Caco-2 (cell line): Measurements from ENCODE around the gene ZNF691. TPM values are rescaled to one million over a fixed set of nuclear protein-coding genes. Genes with fewer than 3 reads are reported as not detected.
"Not testable (repeated sequence)": the region's sequence is repeated elsewhere in the genome, so short reads cannot be mapped to it uniquely, and the experiment has no call there.

Experiments used
- BruUV-seq: library from RNA; stranded (reverse); fragments of 400-500 nt; replicated peaks from 2 replicates; lab custom pipeline; 2021; lab: Mats Ljungman, UMichigan
- CTCF ChIA-PET: fragments of 300-600 bp; sonication (Branson Sonifier 250); formaldehyde crosslinking; loops from one replicate; lab custom pipeline; 2022; ENCODE audit warnings: antibody characterized with exemption; lab: Charles Lee
- POLR2A ChIA-PET: fragments of 300-600 bp; sonication (Branson Sonifier 250); formaldehyde crosslinking; loops from one replicate; lab custom pipeline; 2022; ENCODE audit warnings: antibody characterized with exemption; lab: Charles Lee
- DNase-seq, 2 experiments: peaks; one replicate each; pipeline versions ENCODE4 v3.0.0 to v3.0.0-alpha.2; 2020 to 2022
- H3K27me3 ChIP-seq: replicated peaks from 2 replicates; pipeline ENCODE4 v1.6.0; 2011; ENCODE audit warnings: low read length; ENCODE audit not compliant: control insufficient read depth, insufficient read depth
- H3K36me3 ChIP-seq: 2 replicates; pipeline ENCODE4 v1.5.1; 2011; ENCODE audit warnings: low read length; ENCODE audit not compliant: control insufficient read depth, insufficient read depth
- H3K4me1 ChIP-seq: fragments of 250-450 bp; sonication (Bioruptor Pico); 2 replicates; pipeline ENCODE4 v1.5.1; 2020; ENCODE audit warnings: mild to moderate bottlenecking
- H3K4me3 ChIP-seq: 2 replicates; pipeline ENCODE4 v1.5.1; 2011; ENCODE audit warnings: low read depth, mild to moderate bottlenecking, control low read depth, low read length
- H3K9me3 ChIP-seq: fragments of 250-450 bp; sonication (Bioruptor Pico); 2 replicates; pipeline ENCODE4 v1.5.1; 2020; ENCODE audit warnings: mild to moderate bottlenecking, moderate library complexity
- H3K27ac Mint-ChIP-seq: one replicate; pipeline ENCODE4 v1.8.0; 2022; ENCODE audit warnings: mixed read lengths; ENCODE audit not compliant: unreplicated experiment
- H3K27me3 Mint-ChIP-seq: one replicate; pipeline ENCODE4 v1.8.0; 2022; ENCODE audit warnings: mixed read lengths; ENCODE audit not compliant: insufficient read depth, unreplicated experiment
- H3K36me3 Mint-ChIP-seq: one replicate; pipeline ENCODE4 v1.8.0; 2022; ENCODE audit warnings: mild to moderate bottlenecking, mixed read lengths; ENCODE audit not compliant: insufficient read depth, unreplicated experiment
- H3K4me1 Mint-ChIP-seq: one replicate; pipeline ENCODE4 v1.8.0; 2022; ENCODE audit warnings: low read depth, mixed read lengths; ENCODE audit not compliant: unreplicated experiment
- H3K4me3 Mint-ChIP-seq: one replicate; pipeline ENCODE4 v1.8.0; 2022; ENCODE audit warnings: mild to moderate bottlenecking, moderate library complexity, mixed read lengths; ENCODE audit not compliant: unreplicated experiment
- H3K9me3 Mint-ChIP-seq: one replicate; pipeline ENCODE4 v1.8.0; 2022; ENCODE audit warnings: mixed read lengths; ENCODE audit not compliant: unreplicated experiment
- CTCF ChIP-seq, 2 experiments: fragments of 200-600 bp in 1 of 2; IDR thresholded peaks; 1 replicate in 1 of 2; 2 replicates in 1 of 2; pipeline versions ENCODE4 v1.5.1 to v1.8.0; 2011 to 2022; ENCODE audit warnings: antibody characterized with exemption in 1 of 2, control low read depth in 1 of 2, inconsistent platforms in 1 of 2, low read depth in 1 of 2, low read length in 1 of 2, mild to moderate bottlenecking in 1 of 2, moderate library complexity in 1 of 2; ENCODE audit not compliant: insufficient read depth in 1 of 2, severe bottlenecking in 1 of 2, unreplicated experiment in 1 of 2
- intact Hi-C: fragments of 100-400 bp; cut with micrococcal nuclease; formaldehyde crosslinking; loops from one replicate; pipeline ENCODE4 v1.10.0; 2022; ENCODE audit not compliant: unreplicated experiment
- total RNA-seq: library from RNA; stranded (reverse); gene quantifications from 2 replicates; pipeline ENCODE4 v1.2.3, GENCODE V29; 2022

ZNF691 gene
- total RNA-seq, 1 experiment from 2014 or later, result 7.8 TPM

- Histone ChIP-seq H3K4me1 (no peaks in the 10 kb centered on the region; the same call in 1 of the 2 replicates), H3K9me3 (no peaks in the 10 kb centered on the region), H3K27me3 (no peaks in the 10 kb centered on the region), H3K36me3 (no peaks in the 10 kb centered on the region), H3K4me3 (no peak overlapping the region)
- CTCF ChIA-PET, result no interaction called here
- intact Hi-C loops, result no loop called here
- Mint-ChIP-seq H3K4me3 (no peak overlapping the region), H3K4me1 (peaks cover 2% of the 10 kb centered on the region), H3K27ac (no peak overlapping the region), H3K9me3 (peaks cover 26% of the 10 kb centered on the region), H3K36me3 (peaks cover 22% of the 10 kb centered on the region), H3K27me3 (no peaks in the 10 kb centered on the region)
- no peak for DNase-seq
- no peak for TF ChIP-seq CTCF (IDR thresholded peaks at IDR 0.05; ENCODE audit: insufficient read depth in 1 of 2, low read depth in 1 of 2, low read length in 1 of 2, severe bottlenecking in 1 of 2, unreplicated experiment in 1 of 2)
- no TSS peak for BruUV-seq
- POLR2A ChIA-PET, result no interaction called here
Observed at GRCh38 chr1:42852608-42852980, 6.2 kb downstream of the ZNF691 start.

- POLR2A ChIA-PET, result no interaction called here
- Histone ChIP-seq H3K4me3 (no peak overlapping the region), H3K27me3 (no peaks in the 10 kb centered on the region), H3K9me3 (no peaks in the 10 kb centered on the region), H3K36me3 (no peaks in the 10 kb centered on the region), H3K4me1 (no peaks in the 10 kb centered on the region)
- Mint-ChIP-seq H3K9me3 (peaks cover 33% of the 10 kb centered on the region), H3K4me3 (no peak overlapping the region), H3K27me3 (no peaks in the 10 kb centered on the region), H3K4me1 (no peaks in the 10 kb centered on the region), H3K27ac (no peak overlapping the region), H3K36me3 (peaks cover 22% of the 10 kb centered on the region)
- intact Hi-C loops, result no loop called here
- no TSS peak for BruUV-seq
- TF ChIP-seq CTCF (IDR thresholded peaks at IDR 0.05; ENCODE audit: insufficient read depth in 1 of 2, low read depth in 1 of 2, low read length in 1 of 2, severe bottlenecking in 1 of 2, unreplicated experiment in 1 of 2), result no peak
- DNase-seq, result no peak
- CTCF ChIA-PET, result no interaction called here
Observed at GRCh38 chr1:42853116-42853884, 6.9 kb downstream of the ZNF691 start.

GRCh38 chr1:42856554-42856953 lies 10.1 kb downstream of the ZNF691 start:
- H3K27me3 ChIP-seq, H3K4me3 Mint-ChIP-seq, H3K27ac Mint-ChIP-seq, POLR2A ChIA-PET, CTCF ChIA-PET, H3K4me1 ChIP-seq, BruUV-seq, DNase-seq, H3K4me3 ChIP-seq, H3K36me3 ChIP-seq, H3K27me3 Mint-ChIP-seq, intact Hi-C loops, H3K4me1 Mint-ChIP-seq, H3K9me3 ChIP-seq, H3K36me3 Mint-ChIP-seq: not testable (repeated sequence)
- peaks cover 62% of the 10 kb centered on the region for H3K9me3 Mint-ChIP-seq

GRCh38 chr1:42859366-42859765 lies 13.0 kb downstream of the ZNF691 start:
- BruUV-seq, H3K27me3 Mint-ChIP-seq, H3K9me3 ChIP-seq, DNase-seq, POLR2A ChIA-PET, H3K4me1 Mint-ChIP-seq, H3K36me3 Mint-ChIP-seq, intact Hi-C loops, H3K36me3 ChIP-seq, H3K27ac Mint-ChIP-seq, H3K27me3 ChIP-seq, H3K4me1 ChIP-seq, H3K4me3 Mint-ChIP-seq, H3K4me3 ChIP-seq: not testable (repeated sequence)
- CTCF ChIA-PET, result interaction anchor here (0.5 kb wide), 1 partner anchor 28 kb away, joined by 6 read pairs; no protein-coding TSS in a partner anchor
- H3K9me3 Mint-ChIP-seq, result peaks cover 62% of the 10 kb centered on the region
